ENCODE measurements around the gene PHTF2.

GRCh38 chr7:77837275-77837674, 38.7 kb downstream of the PHTF2 start:
- no peak for TF ChIP-seq CTCF (IDR thresholded peaks at IDR 0.05; ENCODE audit: low read depth, low read length)
- TF ChIP-seq POLR2A (IDR thresholded peaks at IDR 0.05; ENCODE audit: extremely low read depth, insufficient read length) = no peak
- no peak for TF ChIP-seq MYC (IDR thresholded peaks at IDR 0.05; ENCODE audit: low read depth, low read length)

Measured in NB4 (cell line).